HCT116 (cell line): ENCODE results near the gene SNURF. TPM values are rescaled to one million over a fixed set of nuclear protein-coding genes. Genes with fewer than 3 reads are reported as not detected.

Source experiments
- ATAC-seq: fragments of 200-7000 bp; cut with Tn5 transposase; 2 replicates; pipeline ENCODE4 v1.9.1; 2020; ENCODE audit warnings: mild to moderate bottlenecking, moderate library complexity
- BruUV-seq: library from RNA; stranded (reverse); fragments of 400-500 nt; replicated peaks from 2 replicates; lab custom pipeline; 2021; lab: Mats Ljungman, UMichigan
- CTCF ChIA-PET: fragments of 300-600 bp; sonication (Branson Sonifier 250); formaldehyde crosslinking; loops from one replicate; lab custom pipeline; 2021; ENCODE audit warnings: antibody characterized with exemption; lab: Charles Lee
- POLR2A ChIA-PET: fragments of 300-600, 350-600 bp; sonication (Branson Sonifier 250); formaldehyde crosslinking; loops from one replicate; lab custom pipeline; 2021; ENCODE audit warnings: antibody characterized with exemption; lab: Charles Lee
- RAD21 ChIA-PET, 2 experiments: fragments of 300-600 bp; sonication (Branson Sonifier 250); formaldehyde crosslinking; loops; one replicate each; lab custom pipeline; 2023; ENCODE audit warnings: low total read pairs in 2 of 2; ENCODE audit not compliant: uncharacterized antibody in 2 of 2, unreplicated experiment in 2 of 2, low non-redundant PET in 1 of 2; lab: Charles Lee
- DNase-seq: peaks from one replicate; pipeline ENCODE4 v3.0.0-alpha.2; 2010; ENCODE audit warnings: low read depth, low spot score
- H2AFZ ChIP-seq: fragments of 200-600 bp; shearing (Covaris generic), sonication (generic); 2 replicates; pipeline ENCODE4 v1.6.1; 2017; ENCODE audit warnings: low read depth, mixed run types, mixed read lengths, antibody characterized with exemption, low read length; ENCODE audit not compliant: poor library complexity, severe bottlenecking
- H3K27ac ChIP-seq: 2 replicates; pipeline ENCODE4 v1.5.1; 2012; ENCODE audit warnings: low read depth, low read length
- H3K27me3 ChIP-seq: fragments of 200-600 bp; sonication (generic); 2 replicates; pipeline ENCODE4 v1.6.1; 2016; ENCODE audit warnings: mixed run types, low read length, mixed read lengths; ENCODE audit not compliant: insufficient read depth
- H3K36me3 ChIP-seq, 2 experiments: fragments of 200-500 bp in 1 of 2; fragments of 200-600 bp in 1 of 2; sonication (Bioruptor generic) in 1 of 2; sonication (generic) in 1 of 2; 2 replicates each; pipeline versions ENCODE4 v1.5.1 to v1.6.1; 2014 to 2016; ENCODE audit warnings: low read length in 2 of 2, inconsistent platforms in 1 of 2, mixed read lengths in 1 of 2, mixed run types in 1 of 2; ENCODE audit not compliant: insufficient read depth in 2 of 2, control insufficient read depth in 1 of 2
- H3K4me1 ChIP-seq, 2 experiments: fragments of 200-600 bp in 1 of 2; sonication (generic) in 1 of 2; 2 replicates each; pipeline versions ENCODE4 v1.5.1 to v1.6.1; 2012 to 2017; ENCODE audit warnings: low read length in 2 of 2, inconsistent platforms in 1 of 2, mild to moderate bottlenecking in 1 of 2, mixed read lengths in 1 of 2, mixed run types in 1 of 2, moderate library complexity in 1 of 2; ENCODE audit not compliant: insufficient read depth in 2 of 2, control insufficient read depth in 1 of 2
- H3K4me2 ChIP-seq: fragments of 200-600 bp; sonication (generic); 2 replicates; pipeline ENCODE4 v1.6.1; 2017; ENCODE audit warnings: mixed run types, low read length, mixed read lengths
- H3K4me3 ChIP-seq, 2 experiments: fragments of 200-600 bp in 1 of 2; sonication (generic) in 1 of 2; replicated peaks in 1 of 2; 2 replicates each; pipeline ENCODE4 v1.5.1; 2011 to 2016; ENCODE audit warnings: low read length in 2 of 2, control low read depth in 1 of 2, low read depth in 1 of 2, mild to moderate bottlenecking in 1 of 2, mixed read lengths in 1 of 2, mixed run types in 1 of 2
- H3K79me2 ChIP-seq: fragments of 200-600 bp; sonication (generic); 2 replicates; pipeline ENCODE4 v1.6.1; 2017; ENCODE audit warnings: mild to moderate bottlenecking, mixed run types, low read length, moderate library complexity, mixed read lengths; ENCODE audit not compliant: insufficient read depth
- H3K9ac ChIP-seq: fragments of 200-600 bp; sonication (generic); 2 replicates; pipeline ENCODE4 v1.6.1; 2016; ENCODE audit warnings: low read length, mixed read lengths
- H3K9me2 ChIP-seq: fragments of 200-600 bp; sonication (generic), shearing (Covaris generic); 2 replicates; pipeline ENCODE4 v1.6.1; 2017; ENCODE audit warnings: mixed run types, mild to moderate bottlenecking, moderate library complexity; ENCODE audit not compliant: insufficient read depth
- H3K9me3 ChIP-seq, 2 experiments: fragments of 200-500 bp in 1 of 2; fragments of 200-600 bp in 1 of 2; sonication (Bioruptor generic) in 1 of 2; sonication (generic) in 1 of 2; 2 replicates each; pipeline ENCODE4 v1.6.1; 2014 to 2017; ENCODE audit warnings: low read length in 2 of 2, mixed read lengths in 2 of 2, inconsistent platforms in 1 of 2, low read depth in 1 of 2, mild to moderate bottlenecking in 1 of 2, mixed run types in 1 of 2, moderate library complexity in 1 of 2; ENCODE audit not compliant: control insufficient read depth in 1 of 2, insufficient read depth in 1 of 2
- H4K20me1 ChIP-seq: fragments of 200-600 bp; sonication (generic), shearing (Covaris generic); 2 replicates; pipeline ENCODE4 v1.6.1; 2017; ENCODE audit warnings: mixed run types, mild to moderate bottlenecking, moderate library complexity; ENCODE audit not compliant: insufficient read depth
- CBX3 ChIP-seq: IDR thresholded peaks from 2 replicates; pipeline ENCODE4 v1.6.1; 2012; ENCODE audit warnings: low read depth
- CEBPB ChIP-seq: IDR thresholded peaks from 2 replicates; pipeline ENCODE4 v1.6.1; 2012; ENCODE audit warnings: low read depth
- ELF1 ChIP-seq: IDR thresholded peaks from 2 replicates; pipeline ENCODE4 v1.6.1; 2012; ENCODE audit warnings: low read depth, borderline replicate concordance
- EZH2 ChIP-seq: fragments of 200-600 bp; sonication (generic); IDR thresholded peaks from 2 replicates; pipeline ENCODE4 v1.6.1; 2017; ENCODE audit warnings: antibody characterized with exemption, mixed run types
- POLR2A ChIP-seq: IDR thresholded peaks from 2 replicates; pipeline ENCODE4 v1.7.0; 2011; ENCODE audit warnings: borderline replicate concordance; ENCODE audit not compliant: insufficient read depth, insufficient read length; ENCODE audit errors: extremely low read depth
- SP1 ChIP-seq: IDR thresholded peaks from 2 replicates; pipeline ENCODE4 v1.6.1; 2012; ENCODE audit warnings: low read depth
- SRF ChIP-seq: IDR thresholded peaks from 2 replicates; pipeline ENCODE4 v1.6.1; 2012; ENCODE audit warnings: low read depth
- TCF7L2 ChIP-seq: IDR thresholded peaks from 2 replicates; pipeline ENCODE4 v1.7.0; 2011; ENCODE audit warnings: borderline replicate concordance, inconsistent platforms; ENCODE audit not compliant: insufficient read depth, insufficient read length; ENCODE audit errors: extremely low read depth
- ZNF274 ChIP-seq: fragments of 200-500 bp; sonication (Bioruptor generic); IDR thresholded peaks from 2 replicates; pipeline ENCODE4 v1.6.1; 2014; ENCODE audit warnings: mild to moderate bottlenecking, low read depth, low read length, inconsistent platforms
- intact Hi-C: fragments of 100-400 bp; cut with micrococcal nuclease; formaldehyde crosslinking; loops from 2 replicates; pipeline ENCODE4 v1.10.0; 2022
- total RNA-seq: library from RNA; stranded (reverse); gene quantifications from one replicate; pipeline ENCODE4 v1.2.1, GENCODE V29; 2021; ENCODE audit not compliant: unreplicated experiment
- TF ChIP-seq, protein P1 (sequence below): IDR thresholded peaks from 2 replicates; pipeline ENCODE4 v1.6.1; 2011; ENCODE audit warnings: mild to moderate bottlenecking, low read length, moderate library complexity; ENCODE audit not compliant: insufficient replicate concordance; ENCODE audit errors: extremely low read depth
- TF ChIP-seq, protein P2 (sequence below): IDR thresholded peaks from 2 replicates; pipeline ENCODE4 v1.6.1; 2012
- TF ChIP-seq, protein P3 (sequence below): IDR thresholded peaks from 2 replicates; pipeline ENCODE4 v1.6.1; 2012; ENCODE audit warnings: low read depth

SNURF gene
- total RNA-seq, 1 experiment from 2014 or later: 0.44 TPM

DNA sequence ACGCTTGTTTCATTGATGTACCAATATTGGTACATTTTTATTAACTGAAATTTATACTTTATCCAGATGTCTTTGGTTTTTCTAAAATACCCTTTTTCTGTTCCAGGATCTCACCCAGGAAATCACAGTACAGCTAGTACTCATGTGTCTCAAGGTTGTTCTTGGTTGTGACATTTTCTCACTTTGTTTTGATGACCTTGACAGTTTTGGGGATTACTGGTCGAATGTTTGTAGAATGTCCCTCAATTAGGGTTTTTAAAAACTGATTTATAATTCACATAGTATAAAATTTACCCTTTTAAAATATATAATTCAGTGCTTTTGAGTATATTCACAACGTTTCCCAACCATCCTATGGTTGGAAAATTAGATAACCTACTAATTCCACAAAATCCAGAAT lies 6.3 kb upstream of the SNURF start:
- DNase-seq (no peak), ATAC-seq (no peak)
- H3K36me3 ChIP-seq: no peaks in the 10 kb centered on the region
- ChIA-PET RAD21 (no interaction called here), CTCF (no interaction called here), POLR2A (no interaction called here)
- H3K79me2 ChIP-seq: no peaks in the 10 kb centered on the region
- H3K9me2 ChIP-seq: no peaks in the 10 kb centered on the region
- TF ChIP-seq EZH2 (no peak), CBX3 (no peak), SP1 (no peak), CEBPB (no peak), ZNF274 (no peak), TCF7L2 (no peak), ELF1 (no peak), SRF (no peak), POLR2A (no peak)
- TF ChIP-seq, protein P1, sequence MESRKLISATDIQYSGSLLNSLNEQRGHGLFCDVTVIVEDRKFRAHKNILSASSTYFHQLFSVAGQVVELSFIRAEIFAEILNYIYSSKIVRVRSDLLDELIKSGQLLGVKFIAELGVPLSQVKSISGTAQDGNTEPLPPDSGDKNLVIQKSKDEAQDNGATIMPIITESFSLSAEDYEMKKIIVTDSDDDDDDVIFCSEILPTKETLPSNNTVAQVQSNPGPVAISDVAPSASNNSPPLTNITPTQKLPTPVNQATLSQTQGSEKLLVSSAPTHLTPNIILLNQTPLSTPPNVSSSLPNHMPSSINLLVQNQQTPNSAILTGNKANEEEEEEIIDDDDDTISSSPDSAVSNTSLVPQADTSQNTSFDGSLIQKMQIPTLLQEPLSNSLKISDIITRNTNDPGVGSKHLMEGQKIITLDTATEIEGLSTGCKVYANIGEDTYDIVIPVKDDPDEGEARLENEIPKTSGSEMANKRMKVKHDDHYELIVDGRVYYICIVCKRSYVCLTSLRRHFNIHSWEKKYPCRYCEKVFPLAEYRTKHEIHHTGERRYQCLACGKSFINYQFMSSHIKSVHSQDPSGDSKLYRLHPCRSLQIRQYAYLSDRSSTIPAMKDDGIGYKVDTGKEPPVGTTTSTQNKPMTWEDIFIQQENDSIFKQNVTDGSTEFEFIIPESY: no peak
- TF ChIP-seq, protein P2, sequence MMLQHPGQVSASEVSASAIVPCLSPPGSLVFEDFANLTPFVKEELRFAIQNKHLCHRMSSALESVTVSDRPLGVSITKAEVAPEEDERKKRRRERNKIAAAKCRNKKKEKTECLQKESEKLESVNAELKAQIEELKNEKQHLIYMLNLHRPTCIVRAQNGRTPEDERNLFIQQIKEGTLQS: no peak
- TF ChIP-seq, protein P3, sequence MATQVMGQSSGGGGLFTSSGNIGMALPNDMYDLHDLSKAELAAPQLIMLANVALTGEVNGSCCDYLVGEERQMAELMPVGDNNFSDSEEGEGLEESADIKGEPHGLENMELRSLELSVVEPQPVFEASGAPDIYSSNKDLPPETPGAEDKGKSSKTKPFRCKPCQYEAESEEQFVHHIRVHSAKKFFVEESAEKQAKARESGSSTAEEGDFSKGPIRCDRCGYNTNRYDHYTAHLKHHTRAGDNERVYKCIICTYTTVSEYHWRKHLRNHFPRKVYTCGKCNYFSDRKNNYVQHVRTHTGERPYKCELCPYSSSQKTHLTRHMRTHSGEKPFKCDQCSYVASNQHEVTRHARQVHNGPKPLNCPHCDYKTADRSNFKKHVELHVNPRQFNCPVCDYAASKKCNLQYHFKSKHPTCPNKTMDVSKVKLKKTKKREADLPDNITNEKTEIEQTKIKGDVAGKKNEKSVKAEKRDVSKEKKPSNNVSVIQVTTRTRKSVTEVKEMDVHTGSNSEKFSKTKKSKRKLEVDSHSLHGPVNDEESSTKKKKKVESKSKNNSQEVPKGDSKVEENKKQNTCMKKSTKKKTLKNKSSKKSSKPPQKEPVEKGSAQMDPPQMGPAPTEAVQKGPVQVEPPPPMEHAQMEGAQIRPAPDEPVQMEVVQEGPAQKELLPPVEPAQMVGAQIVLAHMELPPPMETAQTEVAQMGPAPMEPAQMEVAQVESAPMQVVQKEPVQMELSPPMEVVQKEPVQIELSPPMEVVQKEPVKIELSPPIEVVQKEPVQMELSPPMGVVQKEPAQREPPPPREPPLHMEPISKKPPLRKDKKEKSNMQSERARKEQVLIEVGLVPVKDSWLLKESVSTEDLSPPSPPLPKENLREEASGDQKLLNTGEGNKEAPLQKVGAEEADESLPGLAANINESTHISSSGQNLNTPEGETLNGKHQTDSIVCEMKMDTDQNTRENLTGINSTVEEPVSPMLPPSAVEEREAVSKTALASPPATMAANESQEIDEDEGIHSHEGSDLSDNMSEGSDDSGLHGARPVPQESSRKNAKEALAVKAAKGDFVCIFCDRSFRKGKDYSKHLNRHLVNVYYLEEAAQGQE: no peak
- H3K4me3 ChIP-seq: no peak overlapping the region
- intact Hi-C loops: no loop called here
- no peaks in the 10 kb centered on the region for H3K4me1 ChIP-seq
- H3K27ac ChIP-seq: no peak overlapping the region
- no peaks in the 10 kb centered on the region for H4K20me1 ChIP-seq
- H3K27me3 ChIP-seq: no peaks in the 10 kb centered on the region
- H3K9ac ChIP-seq: no peak overlapping the region
- H2AFZ ChIP-seq: no peak overlapping the region
- H3K9me3 ChIP-seq: peaks cover 3 to 13% of the 10 kb centered on the region in 2 experiments; a peak in 3 of 4 replicates
- H3K4me2 ChIP-seq: no peak overlapping the region
- BruUV-seq: no TSS peak
